Activated B cell treated with CpG ODN at 0.5 μM for 24 hours (primary cell): ENCODE measurements around the gene SEMA3C. TPM values are rescaled to one million over a fixed set of nuclear protein-coding genes. Genes with fewer than 3 reads are reported as not detected.

Experiments used
- ATAC-seq: fragments of 200-7000 bp; cut with Tn5 transposase; one replicate; pipeline ENCODE4 v1.10.0; 2021; ENCODE audit warnings: low read depth, mild to moderate bottlenecking, moderate library complexity
- CTCF ChIA-PET: fragments of 350-600 bp; sonication (Branson Sonifier 250); formaldehyde crosslinking; loops from one replicate; lab custom pipeline; 2021; ENCODE audit warnings: antibody characterized with exemption; lab: Charles Lee
- POLR2A ChIA-PET: fragments of 350-600 bp; sonication (Branson Sonifier 250); formaldehyde crosslinking; loops from one replicate; lab custom pipeline; 2021; ENCODE audit warnings: antibody characterized with exemption; lab: Charles Lee
- DNase-seq: peaks from one replicate; pipeline ENCODE4 v3.0.0; 2022
- H3K27ac Mint-ChIP-seq: one replicate; pipeline ENCODE4 v1.8.0; 2020; ENCODE audit warnings: mixed read lengths
- H3K27me3 Mint-ChIP-seq: one replicate; pipeline ENCODE4 v1.8.0; 2021; ENCODE audit warnings: mixed read lengths
- H3K36me3 Mint-ChIP-seq: one replicate; pipeline ENCODE4 v1.8.0; 2021; ENCODE audit warnings: low read depth, mixed read lengths
- H3K4me1 Mint-ChIP-seq: one replicate; pipeline ENCODE4 v1.8.0; 2021; ENCODE audit warnings: mixed read lengths
- H3K4me3 Mint-ChIP-seq: one replicate; pipeline ENCODE4 v1.8.0; 2020; ENCODE audit warnings: mild to moderate bottlenecking, mixed read lengths
- H3K9me3 Mint-ChIP-seq: one replicate; pipeline ENCODE4 v1.8.0; 2020; ENCODE audit warnings: mixed read lengths
- CTCF ChIP-seq: fragments of 200-600 bp; IDR thresholded peaks from one replicate; pipeline ENCODE4 v1.8.0; 2022; ENCODE audit warnings: antibody characterized with exemption, mild to moderate bottlenecking
- intact Hi-C: fragments of 100-400 bp; cut with micrococcal nuclease; formaldehyde crosslinking; loops from one replicate; pipeline ENCODE4 v1.15.1; 2024
- total RNA-seq: library from RNA; stranded (reverse); gene quantifications from 2 replicates; pipeline ENCODE4 v1.2.3, GENCODE V29; 2022

SEMA3C gene
- total RNA-seq, 1 donor from 2014 or later: not detected

- Mint-ChIP-seq H3K4me1 (no peaks in the 10 kb centered on the region), H3K27me3 (no peaks in the 10 kb centered on the region), H3K9me3 (no peaks in the 10 kb centered on the region), H3K27ac (no peak overlapping the region), H3K4me3 (no peak overlapping the region), H3K36me3 (no peaks in the 10 kb centered on the region)
- CTCF ChIA-PET: no interaction called here
- POLR2A ChIA-PET: no interaction called here
- intact Hi-C loops: no loop called here
- ATAC-seq (no peak), DNase-seq (no peak)
- TF ChIP-seq CTCF: no peak
These were observed 95.8 kb downstream of the SEMA3C start for GRCh38 chr7:80823057-80823456.

- POLR2A ChIA-PET: no interaction called here
- intact Hi-C loops: no loop called here
These were observed 97.0 kb downstream of the SEMA3C start for GRCh38 chr7:80821771-80822319.

DNA sequence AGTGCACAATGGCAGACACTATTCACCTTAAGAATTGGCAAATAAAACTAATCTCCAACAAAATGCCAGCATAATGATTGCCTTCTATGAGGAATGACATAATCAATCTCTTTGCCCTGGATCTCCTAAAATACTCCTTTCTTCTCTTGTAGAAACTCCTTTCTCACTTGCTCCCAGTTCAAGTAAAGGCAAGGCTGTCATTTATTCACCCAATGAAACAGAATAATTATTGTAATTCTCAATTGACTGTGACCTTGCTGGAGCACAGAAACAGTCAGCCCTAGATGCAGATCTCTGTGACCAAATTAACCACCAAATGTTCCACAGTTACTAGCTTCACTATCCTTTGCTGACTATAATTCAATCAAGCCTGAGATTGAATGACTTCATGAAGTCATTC, 99.3 kb downstream of the SEMA3C start:
- Mint-ChIP-seq H3K27ac (no peak overlapping the region), H3K4me3 (no peak overlapping the region), H3K36me3 (no peaks in the 10 kb centered on the region), H3K9me3 (peaks cover 3% of the 10 kb centered on the region), H3K4me1 (no peaks in the 10 kb centered on the region), H3K27me3 (no peaks in the 10 kb centered on the region)
- DNase-seq: no peak
- ATAC-seq: no peak
- no peak for TF ChIP-seq CTCF
- POLR2A ChIA-PET: no interaction called here
- intact Hi-C loops: no loop called here
- CTCF ChIA-PET: no interaction called here

More at GRCh38 chr7:80821771-80822319, 97.0 kb downstream of the SEMA3C start:
- Mint-ChIP-seq H3K36me3 (no peaks in the 10 kb centered on the region), H3K27ac (no peak overlapping the region), H3K27me3 (no peaks in the 10 kb centered on the region), H3K4me3 (no peak overlapping the region), H3K4me1 (no peaks in the 10 kb centered on the region), H3K9me3 (no peaks in the 10 kb centered on the region)
- no peak for TF ChIP-seq CTCF
- no peak for ATAC-seq
- DNase-seq: no peak
- CTCF ChIA-PET: no interaction called here

GRCh38 chr7:80818181-80818580, 100.7 kb downstream of the SEMA3C start:
- POLR2A ChIA-PET: no interaction called here
- CTCF ChIA-PET: no interaction called here
- Mint-ChIP-seq H3K27me3 (no peaks in the 10 kb centered on the region), H3K36me3 (no peaks in the 10 kb centered on the region), H3K4me1 (no peaks in the 10 kb centered on the region), H3K9me3 (peaks cover 3% of the 10 kb centered on the region), H3K4me3 (no peak overlapping the region), H3K27ac (no peak overlapping the region)
- intact Hi-C loops: no loop called here
- no peak for TF ChIP-seq CTCF
- DNase-seq: no peak
- no peak for ATAC-seq

DNA sequence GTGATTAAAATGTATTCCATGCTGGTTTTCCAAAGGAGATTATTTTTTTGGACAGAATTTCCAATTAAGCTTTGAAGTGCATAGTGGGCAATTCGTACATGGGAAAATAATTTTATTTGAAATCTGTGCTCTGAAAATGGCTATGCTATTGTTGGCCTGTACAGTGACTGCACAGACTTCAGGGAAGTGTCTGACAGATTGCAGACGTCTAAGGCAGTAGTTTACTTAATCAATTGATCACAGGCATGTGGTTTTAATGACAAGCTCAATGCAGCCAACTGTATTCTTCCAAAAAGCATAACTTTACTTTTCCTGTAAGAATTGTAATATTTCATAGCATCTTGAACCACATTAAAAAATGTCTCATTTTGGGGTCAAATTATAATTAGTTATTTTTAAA, 102.0 kb downstream of the SEMA3C start:
- no peak for TF ChIP-seq CTCF
- Mint-ChIP-seq H3K4me3 (no peak overlapping the region), H3K36me3 (no peaks in the 10 kb centered on the region), H3K27ac (no peak overlapping the region), H3K27me3 (no peaks in the 10 kb centered on the region), H3K4me1 (no peaks in the 10 kb centered on the region), H3K9me3 (peaks cover 6% of the 10 kb centered on the region)
- ChIA-PET CTCF (no interaction called here), POLR2A (no interaction called here)
- no peak for ATAC-seq
- DNase-seq: no peak
- intact Hi-C loops: no loop called here
